Testis (tissue), 3 donors: ENCODE data around the gene ARHGEF3. TPM values are rescaled to one million over a fixed set of nuclear protein-coding genes. Genes with fewer than 3 reads are reported as not detected.

Experiments used
- DNase-seq: peaks from one replicate; pipeline ENCODE4 v3.0.0-alpha.2; 2019
- H3K27ac ChIP-seq, 2 donors: fragments of 200-600 bp; sonication (generic); one replicate each; pipeline ENCODE4 v1.5.1; 2019
- H3K27me3 ChIP-seq: fragments of 200-600 bp; sonication (generic); one replicate; pipeline ENCODE4 v1.5.1; 2019
- H3K36me3 ChIP-seq: fragments of 200-600 bp; sonication (generic); one replicate; pipeline ENCODE4 v1.5.1; 2017; ENCODE audit warnings: low read depth; ENCODE audit errors: missing control alignments
- H3K4me1 ChIP-seq: fragments of 200-600 bp; sonication (generic); one replicate; pipeline ENCODE4 v1.5.1; 2019
- H3K4me3 ChIP-seq, 2 donors: fragments of 200-600 bp; sonication (generic); one replicate each; pipeline ENCODE4 v1.5.1; 2017 to 2019
- H3K9me3 ChIP-seq: fragments of 200-600 bp; sonication (generic); one replicate; pipeline ENCODE4 v1.5.1; 2017
- CTCF ChIP-seq, 3 experiments: fragments of 450-650 bp in 2 of 3; fragments of 200-600 bp in 1 of 3; sonication (generic) in 1 of 3; IDR thresholded peaks; one replicate each; pipeline ENCODE4 v1.5.1; 2016 to 2019; ENCODE audit warnings: antibody characterized with exemption in 3 of 3, mild to moderate bottlenecking in 2 of 3, moderate library complexity in 1 of 3
- POLR2A ChIP-seq: fragments of 450-650 bp; IDR thresholded peaks from one replicate; pipeline ENCODE4 v1.6.1; 2017; ENCODE audit warnings: antibody characterized with exemption, mild to moderate bottlenecking, moderate library complexity
- WGBS, 2 donors: methylation state at CpG; one replicate each; pipeline ENCODE4 v1.1.5; 2018; 5-methylcytosine and 5-hydroxymethylcytosine counted together
- intact Hi-C: fragments of 100-400 bp; cut with DNase I; formaldehyde crosslinking; loops from one replicate; pipeline ENCODE4 v1.15.1; 2023; ENCODE audit warnings: low total_unique reads
- polyA plus RNA-seq: library from polyadenylated mRNA; stranded (reverse); fragments of 350-450 nt; fragmentation: Illumina TruSeq; extraction: RNeasy Lipid Tissue Mini Kit (QIAGEN cat#74804); gene quantifications from one replicate; pipeline ENCODE4 v1.2.3, GENCODE V29; 2014; ENCODE audit warnings: low read depth, low replicate concordance; ENCODE audit not compliant: insufficient read depth
- total RNA-seq, 2 donors: library from RNA; depleted of rRNA; stranded (reverse); fragments of >200 nt; gene quantifications; one replicate each; pipeline ENCODE4 v1.2.3, GENCODE V29; 2016

The ARHGEF3 gene
- total and polyA plus RNA-seq, 3 donors from 2014 or later = 43.1 to 72.2 (median 55.1) TPM

DNA sequence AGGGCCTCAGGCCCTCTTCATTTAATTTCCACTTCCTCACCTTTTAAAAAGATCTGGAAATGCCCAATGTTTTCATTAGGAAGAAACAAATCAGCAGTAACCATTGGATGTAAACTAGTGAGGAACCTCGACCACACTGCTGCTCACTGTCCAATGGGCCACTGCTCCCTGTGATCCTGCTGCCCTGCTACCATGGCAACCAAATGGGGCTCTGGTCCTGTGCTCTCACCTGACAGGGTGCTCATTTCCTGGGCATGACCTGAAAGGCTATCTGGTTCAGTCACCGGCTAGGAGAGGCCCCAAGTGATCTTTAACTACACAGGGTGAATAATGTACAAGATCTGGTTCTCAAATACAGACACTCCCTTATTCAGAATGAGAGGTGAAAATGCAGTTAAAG lies 54.6 kb downstream of the ARHGEF3 start:
- Histone ChIP-seq H3K27ac (no peak overlapping the region), H3K4me3 (no peak overlapping the region), H3K4me1 (no peaks in the 10 kb centered on the region), H3K36me3 (no peaks in the 10 kb centered on the region), H3K9me3 (no peaks in the 10 kb centered on the region), H3K27me3 (no peaks in the 10 kb centered on the region)
- 68 to 87% methylated on average over 2 of the region's 2 CpGs for WGBS, 2 donors
- no peak for TF ChIP-seq POLR2A
- TF ChIP-seq CTCF (IDR thresholded peaks at IDR 0.05) = no peak
- intact Hi-C loops = no loop called here
- no peak for DNase-seq

DNA sequence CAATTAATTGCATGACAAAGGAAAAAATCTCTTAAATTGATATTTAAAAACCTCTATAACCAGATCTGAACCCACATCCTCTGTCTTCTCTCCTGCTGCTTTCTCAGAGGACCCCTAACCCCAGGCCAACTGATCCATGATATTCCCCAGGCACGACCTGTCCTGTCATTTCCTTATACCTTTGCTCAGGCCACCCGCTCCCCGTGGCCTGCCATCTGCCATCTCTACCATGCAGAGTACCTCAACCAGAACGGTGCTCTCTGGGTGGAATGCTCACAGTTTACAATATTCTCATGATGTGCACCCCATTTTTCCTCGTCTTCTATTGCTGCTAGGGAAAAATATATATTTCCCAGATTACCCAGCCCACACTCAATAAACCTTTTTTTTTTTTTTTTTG lies 57.7 kb downstream of the ARHGEF3 start:
- no peak for DNase-seq

DNA sequence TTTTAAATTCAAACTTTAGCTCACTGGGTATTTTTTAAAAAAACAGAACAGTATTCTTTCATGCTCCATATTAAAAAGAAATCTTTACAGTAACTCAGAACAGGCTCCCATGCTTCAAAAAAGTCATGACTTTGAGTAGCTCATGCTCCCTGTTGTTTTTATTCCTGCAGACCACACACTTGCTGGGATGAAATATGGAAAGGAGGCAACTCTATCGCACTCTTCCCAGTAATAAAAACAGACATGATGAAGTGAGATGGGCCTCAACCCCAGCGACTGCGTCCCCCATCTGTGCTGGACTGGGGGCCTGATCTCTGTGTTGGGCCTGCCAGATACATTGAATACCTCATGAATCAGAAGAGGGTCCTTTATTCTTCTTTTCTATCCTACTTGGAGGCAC lies 58.9 kb downstream of the ARHGEF3 start:
- intact Hi-C loops = no loop called here

More for the DNA sequence above, 57.7 kb downstream of the ARHGEF3 start:
- H3K4me3 ChIP-seq = no peak overlapping the region
- no peaks in the 10 kb centered on the region for H3K4me1 ChIP-seq
- intact Hi-C loops = no loop called here
- no peak for TF ChIP-seq CTCF (IDR thresholded peaks at IDR 0.05)
- no peak for TF ChIP-seq POLR2A
- no peak overlapping the region for H3K27ac ChIP-seq
- H3K36me3 ChIP-seq = no peaks in the 10 kb centered on the region
- H3K9me3 ChIP-seq = no peaks in the 10 kb centered on the region
- no peaks in the 10 kb centered on the region for H3K27me3 ChIP-seq
- WGBS, 2 donors = 92 to 94% methylated on average over 5 of the region's 5 CpGs

GRCh38 chr3:56739036-56739435 lies 62.7 kb downstream of the ARHGEF3 start:
- Histone ChIP-seq H3K27ac (no peak overlapping the region), H3K36me3 (no peaks in the 10 kb centered on the region), H3K4me3 (no peak overlapping the region), H3K9me3 (no peaks in the 10 kb centered on the region), H3K27me3 (no peaks in the 10 kb centered on the region), H3K4me1 (no peaks in the 10 kb centered on the region)
- no peak for DNase-seq
- WGBS, 2 donors = 86 to 99% methylated on average over 6 of the region's 6 CpGs
- intact Hi-C loops = no loop called here
- no peak for TF ChIP-seq POLR2A
- no peak for TF ChIP-seq CTCF (IDR thresholded peaks at IDR 0.05)

More for the DNA sequence above, 58.9 kb downstream of the ARHGEF3 start:
- no peaks in the 10 kb centered on the region for H3K27me3 ChIP-seq
- WGBS, 2 donors = 54 to 70% methylated on average over 3 of the region's 3 CpGs
- H3K27ac ChIP-seq = no peak overlapping the region
- no peaks in the 10 kb centered on the region for H3K9me3 ChIP-seq
- no peaks in the 10 kb centered on the region for H3K4me1 ChIP-seq
- H3K4me3 ChIP-seq = no peak overlapping the region
- H3K36me3 ChIP-seq = no peaks in the 10 kb centered on the region
- no peak for DNase-seq
- TF ChIP-seq POLR2A = no peak
- TF ChIP-seq CTCF (IDR thresholded peaks at IDR 0.05) = no peak

DNA sequence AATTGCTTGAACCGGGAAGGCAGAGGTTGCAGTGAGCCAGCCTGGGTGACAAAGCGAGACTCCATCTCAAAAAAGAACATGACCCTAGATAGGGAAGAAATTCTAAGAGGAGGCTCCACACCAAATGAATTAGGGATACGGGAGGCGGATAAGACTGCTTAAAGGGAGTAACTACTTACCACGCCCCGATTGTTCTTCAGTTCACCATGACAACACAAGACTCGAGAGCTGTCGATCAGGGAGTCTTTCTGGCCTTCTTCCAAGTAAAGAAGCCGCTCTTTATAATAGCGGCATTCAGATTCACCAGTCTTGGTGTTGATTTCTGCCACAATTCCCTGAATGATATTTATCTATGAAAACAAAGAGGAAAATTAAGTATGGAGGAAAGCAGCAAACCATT lies 64.7 kb downstream of the ARHGEF3 start:
- DNase-seq = no peak
- H3K27ac ChIP-seq = no peak overlapping the region

More for the DNA sequence above, 64.7 kb downstream of the ARHGEF3 start:
- 83 to 91% methylated on average over 10 of the region's 10 CpGs for WGBS, 2 donors
- intact Hi-C loops = no loop called here
- Histone ChIP-seq H3K27me3 (no peaks in the 10 kb centered on the region), H3K36me3 (no peaks in the 10 kb centered on the region), H3K4me3 (no peak overlapping the region), H3K4me1 (no peaks in the 10 kb centered on the region), H3K9me3 (no peaks in the 10 kb centered on the region)
- TF ChIP-seq POLR2A = no peak
- no peak for TF ChIP-seq CTCF (IDR thresholded peaks at IDR 0.05)
